RWPE1 (cell line): ENCODE measurements around the gene TTC8.

ENCODE experiments used
- CTCF ChIA-PET: fragments of 350-600 bp; sonication (Branson Sonifier 250); formaldehyde crosslinking; extraction: SDS; loops from one replicate; lab custom pipeline; 2021; lab: Yijun Ruan, JAX
- POLR2A ChIA-PET: fragments of 400-600 bp; formaldehyde crosslinking; extraction: SDS; loops from one replicate; lab custom pipeline; 2020; ENCODE audit warnings: antibody characterized with exemption; ENCODE audit not compliant: low non-redundant PET; lab: Yijun Ruan, JAX
- DNase-seq: peaks from one replicate; pipeline ENCODE4 v3.0.0; 2012; ENCODE audit warnings: low spot score
- H3K27ac ChIP-seq: fragments of 450-650 bp; 2 replicates; pipeline ENCODE4 v1.5.1; 2017
- CTCF ChIP-seq: fragments of 450-650 bp; conservative IDR thresholded peaks from 2 replicates; pipeline ENCODE4 v1.5.1; 2017; ENCODE audit warnings: low read depth, mild to moderate bottlenecking

The TTC8 gene

GRCh38 chr14:88829685-88830302 lies 5.3 kb downstream of the TTC8 start:
- H3K27ac ChIP-seq, result no peak overlapping the region
- TF ChIP-seq CTCF, result no peak
- CTCF ChIA-PET, result interaction anchor here (0.5 to 0.6 kb wide), 2 partner anchors 421 to 962 kb away, joined by 3 to 4 read pairs; no protein-coding TSS in a partner anchor
- POLR2A ChIA-PET, result no interaction called here
- DNase-seq, result no peak

- CTCF ChIA-PET, result no interaction called here
- DNase-seq, result peak; percentile 56
- POLR2A ChIA-PET, result no interaction called here
These were observed 6.8 kb downstream of the TTC8 start for GRCh38 chr14:88831284-88831683.

GRCh38 chr14:88834883-88835431 lies 10.5 kb downstream of the TTC8 start:
- no peak for DNase-seq
- no peak overlapping the region for H3K27ac ChIP-seq
- ChIA-PET POLR2A (no interaction called here), CTCF (no interaction called here)
- no peak for TF ChIP-seq CTCF

More at GRCh38 chr14:88831284-88831683, 6.8 kb downstream of the TTC8 start:
- H3K27ac ChIP-seq, result peak overlapping the region; percentile 64
- TF ChIP-seq CTCF, result no peak

- DNase-seq, result no peak
- CTCF ChIA-PET, result no interaction called here
- no peak for TF ChIP-seq CTCF
- POLR2A ChIA-PET, result no interaction called here
- no peak overlapping the region for H3K27ac ChIP-seq
These were observed 11.2 kb downstream of the TTC8 start for GRCh38 chr14:88835661-88836060.

- CTCF ChIA-PET, result interaction anchor here (0.7 kb wide), 1 partner anchor 1416 kb away, joined by 4 read pairs; no protein-coding TSS in a partner anchor
- no peak overlapping the region for H3K27ac ChIP-seq
- no peak for DNase-seq
- POLR2A ChIA-PET, result no interaction called here
- no peak for TF ChIP-seq CTCF
These were observed 13.0 kb downstream of the TTC8 start for GRCh38 chr14:88837495-88837894.

GRCh38 chr14:88838015-88838414 lies 13.6 kb downstream of the TTC8 start:
- POLR2A ChIA-PET, result no interaction called here
- no peak for DNase-seq
- CTCF ChIA-PET, result interaction anchor here (0.6 kb wide), 1 partner anchor 109 kb away, joined by 3 read pairs; no protein-coding TSS in a partner anchor

More at GRCh38 chr14:88838015-88838414, 13.6 kb downstream of the TTC8 start:
- TF ChIP-seq CTCF, result no peak
- H3K27ac ChIP-seq, result no peak overlapping the region
